WTC11 (cell line): ENCODE results near the gene FAM20B. TPM values are rescaled to one million over a fixed set of nuclear protein-coding genes. Genes with fewer than 3 reads are reported as not detected.
"Not testable (repeated sequence)": the region's sequence is repeated elsewhere in the genome, so short reads cannot be mapped to it uniquely, and the experiment has no call there.

Experiments
- ATAC-seq: fragments of 200-7000 bp; cut with Tn5 transposase; 2 replicates; pipeline ENCODE4 v1.10.0; 2021; ENCODE audit warnings: mild to moderate bottlenecking, moderate library complexity
- CTCF ChIA-PET: fragments of 300-600 bp; sonication (Branson Sonifier 250); formaldehyde crosslinking; loops from one replicate; lab custom pipeline; 2021; ENCODE audit warnings: antibody characterized with exemption; lab: Charles Lee
- POLR2A ChIA-PET: fragments of 350-600 bp; sonication (Branson Sonifier 250); formaldehyde crosslinking; loops from one replicate; lab custom pipeline; 2021; ENCODE audit warnings: antibody characterized with exemption; lab: Charles Lee
- DNase-seq: peaks from one replicate; pipeline ENCODE4 v3.0.0; 2021; ENCODE audit warnings: low spot score
- H3K27ac Mint-ChIP-seq: 2 replicates; pipeline ENCODE4 v1.8.0; 2021; ENCODE audit warnings: mixed read lengths
- H3K27me3 Mint-ChIP-seq: 2 replicates; pipeline ENCODE4 v1.8.0; 2021; ENCODE audit warnings: low read depth, mild to moderate bottlenecking, moderate library complexity, mixed read lengths
- H3K36me3 Mint-ChIP-seq: 2 replicates; pipeline ENCODE4 v1.8.0; 2021; ENCODE audit warnings: mixed read lengths
- H3K4me1 Mint-ChIP-seq: 2 replicates; pipeline ENCODE4 v1.8.0; 2022; ENCODE audit warnings: mixed read lengths
- H3K4me3 Mint-ChIP-seq: 2 replicates; pipeline ENCODE4 v1.8.0; 2021; ENCODE audit warnings: mild to moderate bottlenecking, moderate library complexity, mixed read lengths
- H3K9me3 Mint-ChIP-seq: 2 replicates; pipeline ENCODE4 v1.8.0; 2021; ENCODE audit warnings: mixed read lengths
- AFF4 ChIP-seq: sonication (generic); formaldehyde crosslinking; IDR thresholded peaks from 2 replicates; pipeline ENCODE4 v1.8.1; 2023; ENCODE audit warnings: mild to moderate bottlenecking, missing genetic modification reagents, borderline replicate concordance
- ATF1 ChIP-seq: sonication (generic); formaldehyde crosslinking; IDR thresholded peaks from 2 replicates; pipeline ENCODE4 v1.8.1; 2023; ENCODE audit warnings: mild to moderate bottlenecking, moderate library complexity, missing genetic modification reagents
- CBFB ChIP-seq: sonication (generic); formaldehyde crosslinking; IDR thresholded peaks from 2 replicates; pipeline ENCODE4 v1.8.1; 2022; ENCODE audit warnings: mild to moderate bottlenecking, low read depth, missing genetic modification reagents
- E2F5 ChIP-seq: sonication (generic); formaldehyde crosslinking; IDR thresholded peaks from 2 replicates; pipeline ENCODE4 v1.8.1; 2022; ENCODE audit warnings: mild to moderate bottlenecking, moderate library complexity, missing genetic modification reagents
- ELF4 ChIP-seq: sonication (generic); formaldehyde crosslinking; IDR thresholded peaks from 2 replicates; pipeline ENCODE4 v1.8.1; 2022; ENCODE audit warnings: low read depth, mild to moderate bottlenecking, moderate library complexity, missing genetic modification reagents
- ETV6 ChIP-seq: sonication (generic); formaldehyde crosslinking; IDR thresholded peaks from 2 replicates; pipeline ENCODE4 v1.8.1; 2022; ENCODE audit warnings: mild to moderate bottlenecking, missing genetic modification reagents
- FOXJ3 ChIP-seq: sonication (generic); formaldehyde crosslinking; IDR thresholded peaks from 2 replicates; pipeline ENCODE4 v1.9.0; 2021; ENCODE audit warnings: missing genetic modification reagents, mild to moderate bottlenecking, borderline replicate concordance
- FOXP4 ChIP-seq: sonication (generic); formaldehyde crosslinking; IDR thresholded peaks from 2 replicates; pipeline ENCODE4 v1.8.0; 2022; ENCODE audit warnings: mild to moderate bottlenecking, missing genetic modification reagents
- IRF2 ChIP-seq: sonication (generic); formaldehyde crosslinking; IDR thresholded peaks from 2 replicates; pipeline ENCODE4 v1.8.0; 2022; ENCODE audit warnings: low read depth, missing genetic modification reagents, borderline replicate concordance
- MLX ChIP-seq: sonication (generic); formaldehyde crosslinking; IDR thresholded peaks from 2 replicates; pipeline ENCODE4 v1.8.1; 2023; ENCODE audit warnings: mild to moderate bottlenecking, missing genetic modification reagents, moderate library complexity
- NR1H2 ChIP-seq: sonication (generic); formaldehyde crosslinking; IDR thresholded peaks from 2 replicates; pipeline ENCODE4 v1.9.0; 2021; ENCODE audit warnings: mild to moderate bottlenecking, moderate library complexity, missing genetic modification reagents
- RELA ChIP-seq: sonication (generic); formaldehyde crosslinking; IDR thresholded peaks from 2 replicates; pipeline ENCODE4 v1.8.1; 2022; ENCODE audit warnings: missing genetic modification reagents, mild to moderate bottlenecking, borderline replicate concordance
- ZBTB21 ChIP-seq: sonication (generic); formaldehyde crosslinking; IDR thresholded peaks from 2 replicates; pipeline ENCODE4 v1.8.1; 2023; ENCODE audit warnings: mild to moderate bottlenecking, missing genetic modification reagents, borderline replicate concordance
- ZNF138 ChIP-seq: sonication (generic); formaldehyde crosslinking; conservative IDR thresholded peaks from 2 replicates; pipeline ENCODE4 v1.8.1; 2022; ENCODE audit warnings: mild to moderate bottlenecking, moderate library complexity, missing genetic modification reagents
- ZNF425 ChIP-seq: fragments of 250-450 bp; sonication (Bioruptor Pico); conservative IDR thresholded peaks from 2 replicates; pipeline ENCODE4 v1.9.0; 2021; ENCODE audit warnings: mild to moderate bottlenecking
- ZNF512 ChIP-seq: sonication (generic); formaldehyde crosslinking; IDR thresholded peaks from 2 replicates; pipeline ENCODE4 v1.8.1; 2022; ENCODE audit warnings: missing genetic modification reagents, borderline replicate concordance
- total RNA-seq: library from RNA; stranded (reverse); gene quantifications from 3 replicates; pipeline ENCODE4 v1.2.3, GENCODE V29; 2021

The FAM20B gene
- total RNA-seq, 1 experiment from 2014 or later = 36.1 TPM

GRCh38 chr1:179038528-179039281 is 13.0 kb downstream of the FAM20B start (continued):
- TF ChIP-seq FOXP4 (CRISPR knock-in tag) (no peak), AFF4 (CRISPR knock-in tag) (no peak), IRF2 (CRISPR knock-in tag) (no peak), ATF1 (CRISPR knock-in tag) (no peak), NR1H2 (CRISPR knock-in tag) (no peak), CBFB (no peak), RELA (CRISPR knock-in tag) (no peak), E2F5 (CRISPR knock-in tag) (no peak)

- DNase-seq, H3K4me3 Mint-ChIP-seq, CTCF ChIA-PET, H3K27me3 Mint-ChIP-seq, H3K36me3 Mint-ChIP-seq, H3K9me3 Mint-ChIP-seq, ATAC-seq, H3K27ac Mint-ChIP-seq, POLR2A ChIA-PET: not testable (repeated sequence)
- H3K4me1 Mint-ChIP-seq = peaks cover 21% of the 10 kb centered on the region
These were observed 13.9 kb downstream of the FAM20B start for GRCh38 chr1:179039502-179040174.

- H3K4me1 Mint-ChIP-seq = peaks cover 16% of the 10 kb centered on the region
- DNase-seq, ATAC-seq, H3K36me3 Mint-ChIP-seq, H3K9me3 Mint-ChIP-seq, H3K27ac Mint-ChIP-seq, H3K27me3 Mint-ChIP-seq, H3K4me3 Mint-ChIP-seq, CTCF ChIA-PET, POLR2A ChIA-PET: not testable (repeated sequence)
These were observed 14.5 kb downstream of the FAM20B start for GRCh38 chr1:179040175-179040551.

- H3K27ac Mint-ChIP-seq = no peak overlapping the region
- peaks cover 4% of the 10 kb centered on the region; the same call in 1 of the 2 replicates for H3K9me3 Mint-ChIP-seq
- DNase-seq (no peak), ATAC-seq (no peak)
- CTCF ChIA-PET = interaction anchor here (2.3 kb wide), 1 partner anchor 39 kb away, joined by 11 read pairs; no protein-coding TSS in a partner anchor
- POLR2A ChIA-PET = interaction anchor here (0.6 kb wide), 1 partner anchor 316 kb away, joined by 3 read pairs; no protein-coding TSS in a partner anchor
- H3K4me1 Mint-ChIP-seq = peaks cover 11% of the 10 kb centered on the region
- H3K4me3 Mint-ChIP-seq = no peak overlapping the region
- H3K36me3 Mint-ChIP-seq = peaks cover 7% of the 10 kb centered on the region
- no peaks in the 10 kb centered on the region for H3K27me3 Mint-ChIP-seq
- TF ChIP-seq ELF4 (CRISPR knock-in tag) (no peak), ZNF512 (CRISPR knock-in tag) (no peak), MLX (CRISPR knock-in tag) (no peak), ZNF138 (no peak), ZNF425 (CRISPR knock-in tag) (no peak), ZBTB21 (CRISPR knock-in tag) (no peak), FOXJ3 (no peak), ETV6 (CRISPR knock-in tag) (no peak)
These were observed 16.4 kb downstream of the FAM20B start for GRCh38 chr1:179042087-179042486.
